Measurements from ENCODE around the gene C2CD2.

DNA sequence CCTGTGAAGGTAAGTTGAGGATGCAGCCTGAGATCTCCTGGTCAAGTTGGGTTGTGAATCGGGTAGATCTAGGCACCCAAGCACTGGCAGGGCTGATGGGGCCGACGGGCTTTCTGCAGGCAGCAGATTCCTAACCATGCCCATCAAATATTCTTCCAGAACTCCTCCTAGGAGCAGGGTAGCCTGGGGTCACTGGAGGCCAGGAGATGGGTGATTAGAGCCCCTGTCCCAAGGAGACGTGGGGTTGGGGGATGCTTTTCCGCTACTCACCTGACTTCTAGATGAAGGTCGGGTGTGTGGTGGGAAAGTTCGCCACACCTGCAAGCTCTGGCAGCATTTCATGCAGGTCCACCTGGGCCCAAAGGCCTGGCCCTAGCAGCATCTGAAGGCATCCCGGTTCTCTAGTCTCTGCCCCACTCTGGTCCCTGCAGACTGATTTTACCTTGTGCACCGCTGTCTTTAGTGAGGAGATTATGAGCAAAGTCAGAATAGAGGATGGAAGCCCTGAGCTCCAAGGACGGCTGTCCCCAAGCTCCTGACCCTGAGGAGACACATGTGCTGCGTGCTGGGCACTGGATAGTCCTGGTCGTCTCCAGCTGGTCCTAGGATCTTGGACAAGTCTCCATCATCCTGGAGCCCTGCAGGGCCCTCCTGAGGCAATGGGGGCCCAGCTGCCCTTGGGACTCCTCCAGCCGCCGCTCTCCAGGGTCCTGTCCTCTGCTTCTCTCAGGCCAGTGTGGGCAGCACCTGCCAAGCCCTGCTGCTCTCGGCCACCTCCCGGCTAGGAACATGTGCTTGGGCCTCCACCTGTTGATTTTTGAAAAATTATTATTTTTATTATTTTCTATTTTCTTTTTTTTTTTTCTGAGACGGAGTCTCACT lies 21.8 kb upstream of the C2CD2 start:
- no peak for TF ChIP-seq CTCF (IDR thresholded peaks at IDR 0.05; ENCODE audit: low read depth, low read length)
- no peak for TF ChIP-seq EZH2phosphoT487 (IDR thresholded peaks at IDR 0.05; ENCODE audit: low read depth)
